Upper lobe of left lung (tissue), 6 donors: ENCODE data around the gene TCN2. TPM values are rescaled to one million over a fixed set of nuclear protein-coding genes. Genes with fewer than 3 reads are reported as not detected.

ENCODE experiments used
- ATAC-seq, 2 donors: fragments of 200-7000 bp; cut with Tn5 transposase; one replicate each; pipeline ENCODE4 v1.9.1; 2022; ENCODE audit warnings: mild to moderate bottlenecking in 2 of 2, moderate library complexity in 2 of 2; ENCODE audit not compliant: low FRiP score in 2 of 2
- DNase-seq, 2 donors: peaks; one replicate each; pipeline ENCODE4 v3.0.0-alpha.2; 2019 to 2020
- H3K27ac ChIP-seq, 4 donors: fragments of 200-600 bp; sonication (generic); one replicate each; pipeline ENCODE4 v1.5.1; 2016 to 2019
- H3K27me3 ChIP-seq, 4 donors: fragments of 200-600 bp; sonication (generic); one replicate each; pipeline ENCODE4 v1.5.1; 2017 to 2019
- H3K36me3 ChIP-seq, 4 donors: fragments of 200-600 bp; sonication (generic); one replicate each; pipeline ENCODE4 v1.5.1; 2016 to 2019
- H3K4me1 ChIP-seq, 4 donors: fragments of 200-600 bp; sonication (generic); one replicate each; pipeline ENCODE4 v1.5.1; 2018 to 2019
- H3K4me3 ChIP-seq, 4 donors: fragments of 200-600 bp; sonication (generic); one replicate each; pipeline ENCODE4 v1.5.1; 2017 to 2019; ENCODE audit warnings: mild to moderate bottlenecking in 2 of 4, moderate library complexity in 1 of 4
- H3K9me3 ChIP-seq, 4 donors: fragments of 200-600 bp; sonication (generic); one replicate each; pipeline ENCODE4 v1.5.1; 2018 to 2019
- EP300 ChIP-seq, 4 donors: sonication (generic); formaldehyde crosslinking; IDR thresholded peaks; one replicate each; pipeline ENCODE4 v1.5.1; 2017; ENCODE audit warnings: antibody characterized with exemption in 4 of 4, control low read depth in 2 of 4
- POLR2A ChIP-seq, 4 donors: fragments of 450-650 bp; IDR thresholded peaks; one replicate each; pipeline ENCODE4 v1.5.1; 2016 to 2017; ENCODE audit warnings: antibody characterized with exemption in 4 of 4, mild to moderate bottlenecking in 2 of 4
- POLR2AphosphoS5 ChIP-seq, 2 donors: sonication (generic); formaldehyde crosslinking; IDR thresholded peaks; one replicate each; pipeline ENCODE4 v1.5.1; 2017; ENCODE audit warnings: antibody characterized with exemption in 2 of 2
- WGBS, 2 donors: methylation state at CpG; one replicate each; pipeline ENCODE4 v1.1.5; 2017 to 2018; 5-methylcytosine and 5-hydroxymethylcytosine counted together
- total RNA-seq, 6 donors: library from RNA; depleted of rRNA in 4 of 6; stranded (reverse); fragments of >200 nt in 4 of 6; gene quantifications; one replicate each; pipeline versions ENCODE4 v1.1.0 to v1.2.1, GENCODE V29; 2016 to 2021
- TF ChIP-seq, protein P1 (sequence below), 6 experiments: fragments of 450-650 bp in 4 of 6; fragments of 200-600 bp in 2 of 6; sonication (generic) in 2 of 6; IDR thresholded peaks; one replicate each; pipeline ENCODE4 v1.5.1; 2016 to 2019; ENCODE audit warnings: antibody characterized with exemption in 6 of 6
- donor health status: DM: no; HTN: no; CAD: no; lungs with moderate emphysema.
- donor health status: DM: no; HTN: yes; CAD: no; lungs with severe emphysema.

Gene TCN2
- total RNA-seq, 6 donors from 2014 or later: 40.2 to 87.1 (median 60.7) TPM

DNA sequence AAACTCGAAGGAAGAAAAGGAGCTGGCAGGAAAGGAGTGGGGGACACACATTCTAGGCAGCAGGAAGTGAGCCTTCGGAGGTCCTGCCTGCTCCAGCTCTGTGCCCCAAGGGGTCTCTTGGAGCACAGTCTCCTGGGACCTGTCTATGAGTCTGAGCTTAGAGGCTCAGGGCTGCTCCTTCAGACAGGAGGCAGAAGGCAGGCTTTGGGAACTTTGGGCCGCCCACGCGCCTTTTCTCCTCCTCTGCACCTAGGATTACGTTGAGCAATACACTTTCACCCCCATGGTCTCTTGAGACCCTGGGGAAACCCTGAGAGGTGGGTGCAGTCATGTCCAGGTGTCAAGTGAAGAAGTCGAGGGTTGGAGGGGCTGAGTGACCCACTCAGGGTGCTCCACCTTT lies 965 bp downstream of the TCN2 start:
- Histone ChIP-seq H3K27ac (peak overlapping the region; percentile 76 to 90 (median 88)), H3K9me3 (no peaks in the 10 kb centered on the region), H3K4me3 (peak overlapping the region in 3 of 4 donors; percentile 61 to 77 (median 70)), H3K36me3 (peaks cover 0 to 22% (median 10%) of the 10 kb centered on the region in 4 donors), H3K27me3 (no peaks in the 10 kb centered on the region), H3K4me1 (peaks cover 36 to 54% (median 40%) of the 10 kb centered on the region in 4 donors)
- WGBS, 2 donors: 72 to 76% methylated on average over 7 of the region's 7 CpGs
- TF ChIP-seq POLR2AphosphoS5 (IDR thresholded peaks at IDR 0.05) (no peak), EP300 (IDR thresholded peaks at IDR 0.05) (no peak), POLR2A (IDR thresholded peaks at IDR 0.05) (no peak)
- TF ChIP-seq, protein P1, sequence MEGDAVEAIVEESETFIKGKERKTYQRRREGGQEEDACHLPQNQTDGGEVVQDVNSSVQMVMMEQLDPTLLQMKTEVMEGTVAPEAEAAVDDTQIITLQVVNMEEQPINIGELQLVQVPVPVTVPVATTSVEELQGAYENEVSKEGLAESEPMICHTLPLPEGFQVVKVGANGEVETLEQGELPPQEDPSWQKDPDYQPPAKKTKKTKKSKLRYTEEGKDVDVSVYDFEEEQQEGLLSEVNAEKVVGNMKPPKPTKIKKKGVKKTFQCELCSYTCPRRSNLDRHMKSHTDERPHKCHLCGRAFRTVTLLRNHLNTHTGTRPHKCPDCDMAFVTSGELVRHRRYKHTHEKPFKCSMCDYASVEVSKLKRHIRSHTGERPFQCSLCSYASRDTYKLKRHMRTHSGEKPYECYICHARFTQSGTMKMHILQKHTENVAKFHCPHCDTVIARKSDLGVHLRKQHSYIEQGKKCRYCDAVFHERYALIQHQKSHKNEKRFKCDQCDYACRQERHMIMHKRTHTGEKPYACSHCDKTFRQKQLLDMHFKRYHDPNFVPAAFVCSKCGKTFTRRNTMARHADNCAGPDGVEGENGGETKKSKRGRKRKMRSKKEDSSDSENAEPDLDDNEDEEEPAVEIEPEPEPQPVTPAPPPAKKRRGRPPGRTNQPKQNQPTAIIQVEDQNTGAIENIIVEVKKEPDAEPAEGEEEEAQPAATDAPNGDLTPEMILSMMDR (IDR thresholded peaks at IDR 0.05): no peak
- DNase-seq: no peak
- ATAC-seq: no peak

DNA sequence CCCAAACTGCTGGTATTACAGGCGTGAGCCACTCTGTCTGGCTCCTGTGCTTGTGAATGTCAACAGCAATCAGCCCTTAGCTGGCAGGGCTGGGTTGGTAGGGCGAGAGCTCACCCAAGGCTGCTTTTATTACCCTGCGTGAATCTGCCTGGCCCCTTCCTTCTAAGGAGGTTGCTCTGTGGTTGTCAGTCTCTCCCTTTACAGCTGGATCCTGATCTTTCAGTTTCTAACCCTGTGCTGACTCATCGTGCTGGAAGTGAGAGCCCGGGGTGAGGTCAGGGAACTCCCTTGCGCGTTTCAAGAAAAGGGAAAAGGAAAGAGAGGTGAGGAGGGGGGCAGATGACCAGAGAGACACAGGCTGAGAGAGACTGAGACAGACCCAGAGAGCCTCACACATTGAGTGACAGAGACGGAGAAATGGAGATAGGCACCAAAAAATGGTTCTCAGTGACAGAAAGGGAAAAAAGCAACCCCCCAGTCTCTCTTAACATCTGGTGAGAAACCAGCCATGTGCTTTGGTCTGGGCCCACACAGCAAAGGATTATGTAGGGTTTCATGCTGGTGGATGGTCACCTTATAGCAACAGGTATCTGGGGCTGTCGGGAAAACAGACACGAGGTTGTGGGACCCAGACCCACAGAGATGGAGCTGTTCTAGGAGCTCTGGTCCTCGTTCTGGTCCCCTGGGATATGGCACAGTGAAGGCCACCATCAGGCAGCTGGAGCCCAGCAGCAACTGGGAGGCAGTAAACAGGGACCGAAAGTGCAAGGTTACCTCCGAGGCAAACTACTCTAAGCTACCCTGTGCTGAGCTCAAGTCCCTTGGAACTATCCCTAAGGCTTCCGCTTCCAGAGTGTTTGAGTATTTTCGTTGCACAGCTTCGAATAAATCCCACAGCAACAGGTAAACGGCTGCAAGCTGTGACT lies 2.5 kb downstream of the TCN2 start:
- TF ChIP-seq EP300 (IDR thresholded peaks at IDR 0.05) (no peak), POLR2A (IDR thresholded peaks at IDR 0.05) (peak in 1 of 4 donors; percentile 79), POLR2AphosphoS5 (IDR thresholded peaks at IDR 0.05) (peak; percentile 12 to 67)
- TF ChIP-seq, protein P1 (IDR thresholded peaks at IDR 0.05): no peak
- peak in 1 of 2 donors; percentile 67 for DNase-seq
- Histone ChIP-seq H3K4me1 (peaks cover 36 to 54% (median 40%) of the 10 kb centered on the region in 4 donors), H3K36me3 (peaks cover 0 to 34% (median 21%) of the 10 kb centered on the region in 4 donors), H3K9me3 (no peaks in the 10 kb centered on the region), H3K4me3 (peak overlapping the region in 2 of 4 donors; percentile 7 to 77), H3K27me3 (no peaks in the 10 kb centered on the region), H3K27ac (peak overlapping the region; percentile 61 to 90 (median 88))
- ATAC-seq: peak; percentile 20 to 81
- WGBS, 2 donors: 56 to 60% methylated on average over 17 of the region's 17 CpGs

DNA sequence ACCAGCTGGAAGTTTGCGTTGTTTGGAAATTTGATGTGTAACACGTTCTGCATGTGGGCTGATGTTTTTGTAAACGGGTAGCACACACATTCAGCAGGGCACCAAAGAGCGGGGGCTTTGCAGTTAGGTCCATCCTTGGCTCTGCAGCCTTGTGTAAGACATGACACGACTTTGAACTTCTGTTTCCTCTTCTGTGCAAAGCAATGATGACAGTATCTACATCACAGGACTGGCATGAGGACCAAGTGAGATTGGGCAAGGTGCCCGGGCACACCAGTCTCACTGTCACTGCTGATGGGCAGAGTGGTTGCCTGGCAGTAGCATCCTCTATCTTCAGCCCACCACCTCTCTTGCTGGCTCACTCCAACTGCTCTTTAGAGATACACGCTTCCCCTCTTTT lies 3.3 kb downstream of the TCN2 start:
- Histone ChIP-seq H3K4me3 (no peak overlapping the region), H3K36me3 (peaks cover 0 to 41% (median 23%) of the 10 kb centered on the region in 4 donors), H3K9me3 (no peaks in the 10 kb centered on the region), H3K4me1 (peaks cover 34 to 52% (median 38%) of the 10 kb centered on the region in 4 donors), H3K27ac (peak overlapping the region in 2 of 4 donors; percentile 88 to 90), H3K27me3 (no peaks in the 10 kb centered on the region)
- TF ChIP-seq POLR2A (IDR thresholded peaks at IDR 0.05) (no peak), POLR2AphosphoS5 (IDR thresholded peaks at IDR 0.05) (peak in 1 of 2 donors; percentile 52), EP300 (IDR thresholded peaks at IDR 0.05) (peak in 2 of 4 donors; percentile 36 to 45)
- TF ChIP-seq, protein P1 (IDR thresholded peaks at IDR 0.05): no peak
- DNase-seq: peak in 1 of 2 donors; percentile 62
- 59 to 67% methylated on average over 7 of the region's 7 CpGs for WGBS, 2 donors
- ATAC-seq: peak in 1 of 2 donors; percentile 34

DNA sequence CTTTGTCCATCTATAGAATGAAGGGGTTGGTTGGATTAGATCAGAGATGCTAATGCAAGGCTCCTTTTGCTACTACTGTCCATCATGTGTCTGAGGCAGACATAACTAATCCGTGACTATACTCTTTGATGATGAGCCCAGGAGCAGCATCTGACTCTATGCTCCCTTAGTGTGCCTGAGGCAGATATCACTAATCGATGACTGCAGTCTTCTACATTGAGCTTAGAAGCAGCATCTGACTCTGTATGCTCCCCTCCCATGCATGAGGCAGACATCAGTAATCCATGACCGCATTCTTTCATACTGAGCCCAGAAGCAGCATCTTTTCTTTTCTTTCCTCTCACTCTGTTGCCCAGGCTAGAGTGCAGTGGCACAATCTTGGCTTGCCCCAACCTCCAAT lies 4.2 kb downstream of the TCN2 start:
- H3K4me3 ChIP-seq: no peak overlapping the region
- no peaks in the 10 kb centered on the region for H3K27me3 ChIP-seq
- no peak for DNase-seq
- peaks cover 25 to 43% (median 29%) of the 10 kb centered on the region in 4 donors for H3K4me1 ChIP-seq
- TF ChIP-seq, protein P1 (IDR thresholded peaks at IDR 0.05): no peak
- TF ChIP-seq EP300 (IDR thresholded peaks at IDR 0.05) (no peak), POLR2A (IDR thresholded peaks at IDR 0.05) (no peak), POLR2AphosphoS5 (IDR thresholded peaks at IDR 0.05) (no peak)
- H3K9me3 ChIP-seq: no peaks in the 10 kb centered on the region
- ATAC-seq: no peak
- no peak overlapping the region for H3K27ac ChIP-seq
- 95 to 100% methylated on average over 3 of the region's 3 CpGs for WGBS, 2 donors
- peaks cover 0 to 46% (median 23%) of the 10 kb centered on the region in 4 donors for H3K36me3 ChIP-seq
